Transverse colon (tissue), 3 donors: ENCODE results near the gene PRKCA.

Experiments used
- EP300 ChIP-seq: sonication (generic); formaldehyde crosslinking; IDR thresholded peaks from one replicate; pipeline ENCODE4 v1.6.1; 2017; ENCODE audit warnings: antibody characterized with exemption, low read depth
- POLR2A ChIP-seq: fragments of 450-650 bp; IDR thresholded peaks from one replicate; pipeline ENCODE4 v1.6.1; 2016; ENCODE audit warnings: antibody characterized with exemption, mild to moderate bottlenecking, moderate library complexity
- TF ChIP-seq, protein P1 (sequence below), 5 experiments: fragments of 200-600 bp in 3 of 5; fragments of 450-650 bp in 2 of 5; sonication (generic) in 3 of 5; IDR thresholded peaks; 1 replicate in 2 of 5; 2 replicates in 3 of 5; pipeline ENCODE4 v1.5.1; 2016 to 2017; ENCODE audit warnings: antibody characterized with exemption in 5 of 5, inconsistent platforms in 3 of 5, mild to moderate bottlenecking in 2 of 5, moderate library complexity in 1 of 5

GRCh38 chr17:66338937-66339336 is 36.5 kb downstream of the PRKCA start:
- TF ChIP-seq, protein P1, sequence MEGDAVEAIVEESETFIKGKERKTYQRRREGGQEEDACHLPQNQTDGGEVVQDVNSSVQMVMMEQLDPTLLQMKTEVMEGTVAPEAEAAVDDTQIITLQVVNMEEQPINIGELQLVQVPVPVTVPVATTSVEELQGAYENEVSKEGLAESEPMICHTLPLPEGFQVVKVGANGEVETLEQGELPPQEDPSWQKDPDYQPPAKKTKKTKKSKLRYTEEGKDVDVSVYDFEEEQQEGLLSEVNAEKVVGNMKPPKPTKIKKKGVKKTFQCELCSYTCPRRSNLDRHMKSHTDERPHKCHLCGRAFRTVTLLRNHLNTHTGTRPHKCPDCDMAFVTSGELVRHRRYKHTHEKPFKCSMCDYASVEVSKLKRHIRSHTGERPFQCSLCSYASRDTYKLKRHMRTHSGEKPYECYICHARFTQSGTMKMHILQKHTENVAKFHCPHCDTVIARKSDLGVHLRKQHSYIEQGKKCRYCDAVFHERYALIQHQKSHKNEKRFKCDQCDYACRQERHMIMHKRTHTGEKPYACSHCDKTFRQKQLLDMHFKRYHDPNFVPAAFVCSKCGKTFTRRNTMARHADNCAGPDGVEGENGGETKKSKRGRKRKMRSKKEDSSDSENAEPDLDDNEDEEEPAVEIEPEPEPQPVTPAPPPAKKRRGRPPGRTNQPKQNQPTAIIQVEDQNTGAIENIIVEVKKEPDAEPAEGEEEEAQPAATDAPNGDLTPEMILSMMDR (IDR thresholded peaks at IDR 0.05) = no peak
- TF ChIP-seq POLR2A = no peak
- no peak for TF ChIP-seq EP300
